Rectal smooth muscle tissue (tissue), 1 donor: ENCODE measurements around the gene SCO2.

Experiments
- H3K27ac ChIP-seq: one replicate; pipeline ENCODE4 v1.7.0; 2013; ENCODE audit warnings: low read depth, low read length, inconsistent platforms
- H3K27me3 ChIP-seq: one replicate; pipeline ENCODE4 v1.7.0; 2013; ENCODE audit warnings: low read length; ENCODE audit not compliant: control insufficient read depth, insufficient read depth
- H3K36me3 ChIP-seq: one replicate; pipeline ENCODE4 v1.7.0; 2013; ENCODE audit warnings: low read length; ENCODE audit not compliant: control insufficient read depth, insufficient read depth
- H3K4me1 ChIP-seq: one replicate; pipeline ENCODE4 v1.7.0; 2013; ENCODE audit warnings: low read length; ENCODE audit not compliant: control insufficient read depth, insufficient read depth
- H3K4me3 ChIP-seq: one replicate; pipeline ENCODE4 v1.7.0; 2013; ENCODE audit warnings: low read length
- H3K9ac ChIP-seq: one replicate; pipeline ENCODE4 v1.7.0; 2013; ENCODE audit warnings: low read length

SCO2 gene

DNA sequence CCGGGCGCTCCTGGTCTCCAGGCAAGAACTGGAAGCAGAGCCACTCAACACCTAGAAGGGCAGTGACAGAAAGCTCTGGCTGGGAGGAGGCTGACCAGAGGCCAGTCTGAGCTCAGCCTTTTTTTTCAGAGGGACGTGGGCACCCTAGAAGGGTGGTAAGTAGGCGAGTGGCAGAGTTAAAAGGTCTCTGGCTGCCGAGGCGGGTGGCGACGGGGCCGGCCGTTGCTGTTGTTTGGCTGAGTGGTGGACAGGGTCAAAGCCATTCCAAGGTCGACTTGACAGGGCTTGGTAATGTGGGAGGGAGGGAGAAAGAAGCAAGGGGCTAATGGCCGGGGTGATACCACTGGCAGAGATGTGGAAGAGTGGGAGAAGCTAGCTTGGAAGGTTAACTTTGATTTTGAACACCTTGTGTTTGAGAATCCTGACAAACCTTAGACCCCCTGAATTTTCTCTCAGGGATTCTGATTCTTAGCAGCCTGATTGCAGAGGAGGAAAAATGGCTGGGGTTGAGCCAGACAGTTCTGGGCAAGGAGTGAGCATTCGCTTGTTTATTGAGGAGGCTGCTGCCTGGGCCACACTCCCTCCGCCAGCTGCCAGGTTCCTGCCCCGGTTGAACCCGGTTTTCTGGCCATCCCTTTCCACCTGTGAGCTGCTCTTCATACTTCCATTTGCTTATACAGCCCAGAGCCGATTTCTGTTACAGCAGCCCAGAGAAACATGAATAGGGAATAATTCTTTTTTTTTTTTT lies 38.2 kb upstream of the SCO2 start:
- H3K36me3 ChIP-seq = no peaks in the 10 kb centered on the region
- H3K4me1 ChIP-seq = no peaks in the 10 kb centered on the region
- H3K4me3 ChIP-seq = peak overlapping the region; percentile 70
- no peaks in the 10 kb centered on the region for H3K27me3 ChIP-seq
- no peak overlapping the region for H3K27ac ChIP-seq
- peak overlapping the region; percentile 60 for H3K9ac ChIP-seq

DNA sequence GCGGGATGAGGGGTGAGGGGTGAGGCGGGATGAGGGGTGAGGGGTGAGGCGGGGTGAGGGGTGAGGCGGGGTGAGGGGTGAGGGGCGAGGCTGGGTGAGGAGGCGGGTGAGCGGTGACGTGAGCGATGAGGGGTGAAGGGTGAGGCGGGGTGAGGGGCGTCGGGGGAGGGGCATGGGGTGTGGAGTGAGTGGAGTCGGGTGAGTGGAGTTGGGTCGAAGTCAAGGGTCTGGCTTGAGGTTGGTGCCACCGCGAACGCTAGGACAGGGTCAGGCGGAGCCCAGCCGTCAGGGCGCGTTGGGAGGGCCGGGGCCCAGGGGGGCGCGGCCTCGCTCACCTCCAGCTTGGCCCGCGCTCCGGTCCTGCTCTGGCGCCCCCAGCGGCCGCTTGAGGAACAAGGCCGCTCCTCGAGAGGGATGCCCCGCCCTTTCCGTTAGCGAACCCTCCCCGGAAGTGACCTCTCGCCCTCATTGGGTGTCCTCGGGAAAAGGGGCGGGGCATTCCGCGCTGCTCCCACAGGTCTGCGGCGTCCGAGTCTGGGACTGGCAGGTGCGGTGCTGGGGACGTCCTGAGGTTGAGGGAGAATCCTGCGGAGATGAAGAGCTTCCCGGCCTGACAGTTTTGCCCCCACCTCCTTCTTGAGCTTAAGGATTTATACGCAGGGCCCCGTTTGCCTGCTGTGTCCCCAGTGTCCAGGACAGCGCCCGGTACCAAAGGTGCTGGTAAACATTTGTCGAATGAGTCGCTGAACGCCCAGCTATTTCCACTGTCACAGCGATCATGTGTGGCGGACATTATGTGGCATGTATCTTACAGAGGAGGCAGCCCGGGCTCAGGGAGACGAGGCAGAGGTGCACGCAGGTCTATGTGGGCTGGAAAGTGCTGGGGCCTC lies 37.4 kb upstream of the SCO2 start, which contains the start of gene SYCE3:
SYCE3 (minus strand) TSS at position 397 of the 890 bp plus-strand sequence. CDS start 6,514 bp downstream, outside the sequence.
- Histone ChIP-seq H3K36me3 (no peaks in the 10 kb centered on the region), H3K9ac (peak within 1 kb of the TSS; percentile 60), H3K4me1 (no peaks in the 10 kb centered on the region), H3K4me3 (peak within 1 kb of the TSS; percentile 70), H3K27me3 (no peaks in the 10 kb centered on the region), H3K27ac (no peak within 1 kb of the TSS)

DNA sequence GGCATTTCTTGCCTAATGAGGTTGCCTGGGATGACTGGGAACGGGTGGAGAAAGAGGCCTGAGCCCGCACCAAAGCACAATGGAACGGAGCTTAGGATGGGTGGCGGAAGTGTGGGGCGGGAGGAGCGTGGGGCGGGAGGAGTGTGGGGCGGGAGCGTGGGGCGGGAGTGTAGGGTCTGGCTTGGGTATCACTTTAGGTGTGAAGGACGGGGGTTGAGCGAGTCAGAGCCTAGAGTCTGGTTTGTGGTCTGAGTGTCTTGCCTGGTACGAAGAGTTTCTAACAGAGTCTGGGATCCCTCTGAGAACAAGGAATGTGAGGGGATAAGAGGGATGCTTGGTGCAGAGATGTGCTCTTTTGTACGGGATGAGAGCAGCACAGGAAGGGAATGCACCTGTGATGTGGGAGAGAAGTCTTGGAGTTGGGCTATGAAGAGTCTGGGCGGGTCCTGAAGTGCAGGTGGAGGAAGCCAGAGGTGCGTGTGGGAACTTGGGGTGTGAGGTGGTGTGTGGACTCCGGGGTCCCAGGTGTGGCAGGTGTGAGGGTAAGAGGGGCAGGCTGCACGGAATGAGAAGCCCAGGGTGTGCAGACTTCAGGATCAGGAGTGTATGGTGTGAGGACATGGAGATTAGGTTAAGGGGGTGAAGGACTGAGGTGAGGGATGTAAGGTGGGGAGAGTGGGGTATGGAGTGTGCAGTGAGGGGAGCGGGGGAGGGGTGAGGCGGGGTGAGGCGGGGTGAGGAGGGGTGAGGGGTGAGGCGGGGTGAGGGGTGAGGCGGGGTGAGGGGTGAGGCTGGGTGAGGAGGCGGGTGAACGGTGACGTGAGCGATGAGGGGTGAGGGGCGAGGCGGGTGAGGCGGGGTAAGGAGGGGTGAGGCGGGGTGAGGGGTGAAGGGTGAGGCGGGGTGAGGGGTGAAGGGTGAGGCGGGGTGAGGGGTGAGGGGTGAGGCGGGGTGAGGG lies 36.3 kb upstream of the SCO2 start:
- no peaks in the 10 kb centered on the region for H3K4me1 ChIP-seq
- no peak overlapping the region for H3K4me3 ChIP-seq
- H3K27ac ChIP-seq = no peak overlapping the region
- H3K27me3 ChIP-seq = no peaks in the 10 kb centered on the region
- no peak overlapping the region for H3K9ac ChIP-seq
- H3K36me3 ChIP-seq = no peaks in the 10 kb centered on the region

DNA sequence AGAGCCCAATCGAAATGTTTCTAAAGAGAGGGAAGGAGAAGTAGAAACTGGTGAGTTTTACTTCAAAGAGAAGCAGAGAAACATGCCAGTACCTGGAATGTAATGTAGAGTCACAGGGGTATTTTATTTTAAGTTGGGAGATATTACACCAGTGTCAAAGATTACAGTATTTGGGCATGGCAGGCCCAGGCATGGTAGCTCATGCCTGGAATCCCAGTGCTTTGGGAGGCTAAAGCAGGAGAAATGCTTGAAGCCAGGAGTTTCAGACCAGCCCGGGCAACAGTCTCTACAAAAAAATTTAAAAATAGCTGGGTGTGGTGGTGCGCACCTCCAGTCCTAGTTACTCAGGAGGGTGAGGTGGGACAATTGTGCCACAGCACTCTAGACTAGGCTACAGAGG lies 34.6 kb upstream of the SCO2 start:
- Histone ChIP-seq H3K27ac (no peak overlapping the region), H3K4me1 (no peaks in the 10 kb centered on the region), H3K4me3 (no peak overlapping the region), H3K9ac (no peak overlapping the region), H3K27me3 (no peaks in the 10 kb centered on the region), H3K36me3 (no peaks in the 10 kb centered on the region)

DNA sequence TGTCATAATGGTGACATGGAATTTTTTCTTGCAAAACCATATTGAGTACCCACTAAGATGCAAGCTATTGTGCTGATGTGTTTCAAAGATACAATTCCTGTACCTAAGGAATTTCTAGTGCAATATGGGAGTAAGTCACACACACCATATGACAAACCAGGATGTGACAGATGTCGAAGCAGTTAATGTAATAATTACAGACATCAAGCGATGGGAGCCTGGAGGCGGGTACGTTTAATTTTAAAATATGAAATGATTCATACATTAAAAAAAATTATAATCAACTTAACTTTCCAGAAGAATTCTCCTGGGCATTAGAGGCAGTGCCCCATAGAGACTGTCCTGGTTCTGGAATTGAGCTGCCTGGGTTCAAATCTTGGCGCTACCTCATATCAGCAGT lies 31.3 kb upstream of the SCO2 start:
- Histone ChIP-seq H3K27me3 (no peaks in the 10 kb centered on the region), H3K9ac (no peak overlapping the region), H3K27ac (no peak overlapping the region), H3K4me1 (no peaks in the 10 kb centered on the region), H3K4me3 (no peak overlapping the region), H3K36me3 (no peaks in the 10 kb centered on the region)

DNA sequence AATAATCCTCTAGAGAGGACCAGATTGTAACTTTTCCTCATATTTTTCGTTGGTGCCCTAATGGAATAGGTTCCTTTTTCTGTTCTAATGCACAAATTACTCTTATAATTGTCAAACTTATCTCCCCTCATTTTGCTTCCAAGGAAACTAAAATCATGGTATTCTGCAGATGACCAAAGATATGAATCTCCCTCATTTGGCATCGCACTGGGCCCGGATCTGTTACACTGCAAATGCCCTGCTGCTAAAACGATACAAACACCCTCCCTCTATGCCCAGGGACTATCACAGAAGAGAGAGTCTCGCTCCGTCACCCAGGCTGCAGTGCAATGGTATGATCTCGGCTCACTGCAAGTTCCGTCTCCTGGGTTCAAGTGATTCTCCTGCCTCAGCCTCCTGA lies 27.9 kb upstream of the SCO2 start:
- H3K4me1 ChIP-seq = no peaks in the 10 kb centered on the region
- H3K27me3 ChIP-seq = peaks cover 9% of the 10 kb centered on the region
- H3K4me3 ChIP-seq = no peak overlapping the region

DNA sequence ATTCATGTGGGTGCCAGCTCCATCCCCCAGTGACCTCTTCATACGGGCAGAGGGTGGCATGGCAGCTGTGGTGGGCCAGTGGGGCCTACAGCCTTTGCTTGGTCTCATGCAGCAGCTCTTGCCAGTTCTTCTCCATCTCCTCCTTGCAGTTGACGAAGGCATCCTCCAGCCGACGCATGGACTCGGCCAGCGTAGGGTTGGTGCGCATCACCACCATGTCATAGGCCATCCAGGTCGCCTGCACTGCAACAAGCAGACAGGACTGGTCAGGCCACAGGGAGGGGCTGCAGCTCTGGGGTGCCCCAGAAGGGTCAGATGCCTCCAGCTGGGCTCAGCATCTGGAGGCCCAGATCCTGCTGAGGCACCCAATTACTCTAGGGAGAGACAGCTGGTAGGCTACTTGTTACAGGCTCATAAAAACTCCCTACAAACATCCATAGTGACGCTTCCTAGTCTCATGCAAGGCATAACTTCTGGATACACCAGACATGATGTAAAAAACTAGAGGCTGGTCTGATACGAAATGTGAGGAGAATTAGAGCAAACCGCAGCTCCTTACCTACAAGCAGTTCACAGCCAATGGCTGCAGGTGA lies 25.9 kb upstream of the SCO2 start:
- no peak overlapping the region for H3K27ac ChIP-seq
- H3K4me1 ChIP-seq = no peaks in the 10 kb centered on the region
- H3K4me3 ChIP-seq = no peak overlapping the region
- no peaks in the 10 kb centered on the region for H3K36me3 ChIP-seq
- peaks cover 12% of the 10 kb centered on the region for H3K27me3 ChIP-seq
- H3K9ac ChIP-seq = no peak overlapping the region

More for the DNA sequence above, 27.9 kb upstream of the SCO2 start:
- Histone ChIP-seq H3K9ac (no peak overlapping the region), H3K36me3 (no peaks in the 10 kb centered on the region), H3K27ac (no peak overlapping the region)

DNA sequence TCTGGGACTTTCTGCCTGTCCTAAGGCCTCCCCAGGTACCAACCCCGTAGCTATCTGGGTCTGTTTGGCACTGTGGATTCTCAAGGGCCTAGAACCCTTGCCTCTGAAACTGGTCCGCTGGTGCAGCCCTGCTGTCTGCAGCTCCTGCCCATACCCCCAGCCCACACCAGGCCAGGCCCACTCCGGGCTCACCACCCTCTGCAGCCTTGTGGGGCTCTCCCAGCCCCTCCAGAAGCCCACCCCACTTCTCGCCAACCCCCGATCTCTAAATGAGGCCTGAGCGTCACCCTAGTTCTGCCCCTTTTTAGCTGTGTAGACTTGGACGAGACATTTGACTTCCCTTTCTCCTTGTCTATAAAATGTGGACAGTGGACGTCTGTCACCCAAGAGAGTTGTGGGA lies 25.0 kb upstream of the SCO2 start:
- Histone ChIP-seq H3K4me3 (no peak overlapping the region), H3K27me3 (peaks cover 19% of the 10 kb centered on the region), H3K4me1 (no peaks in the 10 kb centered on the region), H3K9ac (no peak overlapping the region), H3K36me3 (no peaks in the 10 kb centered on the region), H3K27ac (no peak overlapping the region)

DNA sequence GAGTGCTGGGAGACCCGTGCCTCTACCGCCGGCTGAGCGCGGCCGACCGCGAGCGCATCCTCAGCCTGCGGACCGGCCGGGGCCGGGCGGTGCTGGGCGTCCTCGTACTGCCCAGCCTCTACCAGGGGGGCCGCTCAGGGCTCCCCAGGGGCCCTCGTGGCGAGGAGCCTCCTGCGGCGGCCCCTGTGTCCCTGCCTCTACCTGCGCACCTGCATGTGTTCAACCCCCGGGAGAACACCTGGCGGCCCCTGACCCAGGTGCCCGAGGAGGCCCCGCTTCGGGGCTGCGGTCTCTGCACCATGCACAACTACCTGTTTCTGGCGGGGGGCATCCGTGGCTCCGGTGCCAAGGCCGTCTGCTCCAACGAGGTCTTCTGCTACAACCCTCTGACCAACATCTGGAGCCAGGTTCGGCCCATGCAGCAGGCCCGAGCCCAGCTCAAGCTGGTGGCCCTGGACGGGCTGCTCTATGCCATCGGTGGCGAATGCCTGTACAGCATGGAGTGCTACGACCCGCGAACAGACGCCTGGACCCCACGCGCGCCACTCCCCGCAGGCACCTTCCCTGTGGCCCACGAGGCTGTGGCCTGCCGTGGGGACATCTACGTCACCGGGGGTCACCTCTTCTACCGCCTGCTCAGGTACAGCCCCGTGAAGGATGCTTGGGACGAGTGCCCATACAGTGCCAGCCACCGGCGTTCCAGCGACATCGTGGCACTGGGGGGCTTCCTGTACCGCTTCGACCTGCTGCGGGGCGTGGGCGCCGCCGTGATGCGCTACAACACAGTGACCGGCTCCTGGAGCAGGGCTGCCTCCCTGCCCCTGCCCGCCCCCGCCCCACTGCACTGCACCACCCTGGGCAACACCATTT lies 23.8 kb upstream of the SCO2 start:
- H3K27ac ChIP-seq = no peak overlapping the region
- H3K36me3 ChIP-seq = no peaks in the 10 kb centered on the region
- no peak overlapping the region for H3K9ac ChIP-seq
- H3K4me3 ChIP-seq = peak overlapping the region; percentile 44
- peaks cover 19% of the 10 kb centered on the region for H3K27me3 ChIP-seq
- no peaks in the 10 kb centered on the region for H3K4me1 ChIP-seq

DNA sequence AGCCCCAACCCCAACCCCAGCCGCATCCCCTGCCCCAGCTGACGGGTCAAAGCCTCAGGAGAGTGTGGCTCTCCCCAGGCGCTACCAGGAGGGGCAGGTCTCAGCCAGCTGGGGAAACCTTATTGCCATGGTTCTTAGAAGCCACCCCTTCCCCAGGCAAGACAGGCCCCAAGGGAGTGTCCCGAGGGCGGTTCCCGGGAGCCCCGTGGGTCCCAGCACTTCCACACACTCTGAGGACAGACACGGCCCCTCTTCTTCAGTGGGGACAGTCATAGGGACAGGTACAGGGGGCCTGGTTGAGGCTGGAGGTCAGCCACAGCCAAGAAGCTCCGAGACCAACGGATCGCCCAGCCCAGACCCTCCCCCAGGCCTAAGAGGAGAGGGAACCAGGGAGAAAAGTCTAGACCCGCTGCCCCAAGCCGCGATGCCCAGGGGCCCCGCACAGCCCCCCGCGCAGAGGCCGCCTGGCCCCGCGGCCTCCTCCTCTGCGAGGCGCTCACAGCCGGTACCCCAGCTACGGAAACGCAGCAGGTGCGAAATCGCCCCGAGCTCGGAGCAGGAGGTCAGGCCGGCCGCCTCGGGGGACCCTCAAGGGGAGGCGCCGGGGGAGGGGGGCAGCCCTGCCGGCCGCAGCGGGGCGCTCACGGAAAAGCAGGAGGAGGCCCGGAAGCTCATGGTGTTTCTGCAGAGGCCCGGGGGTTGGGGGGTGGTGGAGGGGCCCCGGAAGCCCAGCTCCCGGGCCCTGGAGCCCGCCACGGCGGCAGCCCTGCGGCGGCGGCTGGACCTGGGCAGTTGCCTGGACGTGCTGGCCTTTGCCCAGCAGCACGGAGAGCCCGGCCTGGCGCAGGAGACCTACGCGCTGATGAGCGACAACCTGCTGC lies 22.9 kb upstream of the SCO2 start:
- peaks cover 19% of the 10 kb centered on the region for H3K27me3 ChIP-seq
- H3K27ac ChIP-seq = no peak overlapping the region
- H3K9ac ChIP-seq = no peak overlapping the region
- H3K4me1 ChIP-seq = no peaks in the 10 kb centered on the region
- no peaks in the 10 kb centered on the region for H3K36me3 ChIP-seq
- H3K4me3 ChIP-seq = peak overlapping the region; percentile 44
